Measurements from ENCODE around the gene ITGA6. TPM values are rescaled to one million over a fixed set of nuclear protein-coding genes. Genes with fewer than 3 reads are reported as not detected.

Gene ITGA6
- total and polyA plus RNA-seq, 2 donors from 2014 or later, result 32.8 to 89.1 TPM

DNA sequence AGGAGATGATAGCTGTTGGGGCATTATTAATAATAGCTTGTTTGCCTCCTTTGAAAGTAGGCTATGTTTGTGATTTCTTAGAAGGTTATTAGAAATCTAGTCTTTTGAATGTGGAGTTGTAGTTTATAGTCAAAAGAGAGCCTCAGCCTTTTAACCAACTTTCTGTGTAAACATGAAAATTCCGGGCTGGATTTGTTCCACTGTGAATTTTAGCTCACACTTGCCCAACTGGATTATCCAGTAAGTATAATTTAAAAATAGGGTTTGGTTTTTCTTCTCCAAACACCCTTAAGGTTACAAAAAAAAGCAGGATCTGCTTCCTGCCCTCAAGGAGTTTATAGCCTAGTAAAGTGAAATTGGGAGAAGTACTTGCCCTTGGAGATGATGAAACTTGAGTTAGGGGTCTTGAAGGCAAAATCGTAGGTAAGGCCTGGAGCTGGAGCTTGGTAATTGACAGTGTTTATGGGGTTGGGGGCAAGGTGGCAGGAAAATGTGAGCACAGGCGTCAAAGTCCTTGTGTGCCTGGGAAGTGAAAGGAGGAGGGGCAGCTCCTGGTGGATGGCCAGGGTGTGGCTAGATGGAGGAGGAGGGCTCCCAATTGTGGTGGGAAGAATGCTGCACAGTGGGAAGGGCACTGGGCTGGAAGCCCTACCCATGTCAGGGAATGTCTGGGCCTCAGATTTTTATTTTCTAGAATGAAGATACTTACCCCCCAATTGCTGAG, 21.3 kb downstream of the ITGA6 start:
- intact Hi-C loops (cut with DNase I), result no loop called here
- no peaks in the 10 kb centered on the region for H3K27me3 ChIP-seq (ENCODE audit: control insufficient read depth, insufficient read depth, low read length)
- TF ChIP-seq, protein P1, sequence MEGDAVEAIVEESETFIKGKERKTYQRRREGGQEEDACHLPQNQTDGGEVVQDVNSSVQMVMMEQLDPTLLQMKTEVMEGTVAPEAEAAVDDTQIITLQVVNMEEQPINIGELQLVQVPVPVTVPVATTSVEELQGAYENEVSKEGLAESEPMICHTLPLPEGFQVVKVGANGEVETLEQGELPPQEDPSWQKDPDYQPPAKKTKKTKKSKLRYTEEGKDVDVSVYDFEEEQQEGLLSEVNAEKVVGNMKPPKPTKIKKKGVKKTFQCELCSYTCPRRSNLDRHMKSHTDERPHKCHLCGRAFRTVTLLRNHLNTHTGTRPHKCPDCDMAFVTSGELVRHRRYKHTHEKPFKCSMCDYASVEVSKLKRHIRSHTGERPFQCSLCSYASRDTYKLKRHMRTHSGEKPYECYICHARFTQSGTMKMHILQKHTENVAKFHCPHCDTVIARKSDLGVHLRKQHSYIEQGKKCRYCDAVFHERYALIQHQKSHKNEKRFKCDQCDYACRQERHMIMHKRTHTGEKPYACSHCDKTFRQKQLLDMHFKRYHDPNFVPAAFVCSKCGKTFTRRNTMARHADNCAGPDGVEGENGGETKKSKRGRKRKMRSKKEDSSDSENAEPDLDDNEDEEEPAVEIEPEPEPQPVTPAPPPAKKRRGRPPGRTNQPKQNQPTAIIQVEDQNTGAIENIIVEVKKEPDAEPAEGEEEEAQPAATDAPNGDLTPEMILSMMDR (IDR thresholded peaks at IDR 0.05; ENCODE audit: borderline replicate concordance, extremely low read depth, insufficient read depth), result no peak
- H3K27ac ChIP-seq (ENCODE audit: low read depth in 2 of 2, low read length in 2 of 2), result peak overlapping the region in 1 of 2 donors; percentile 47
- peaks cover 0 to 26% (median 12%) of the 10 kb centered on the region in 3 donors for H3K4me1 ChIP-seq (ENCODE audit: control insufficient read depth in 2 of 3, insufficient read depth in 2 of 3, low read depth in 1 of 3, low read length in 3 of 3)
- DNase-seq (peak in 1 of 5 donors; percentile 13), FAIRE-seq (no peak)
- no peaks in the 10 kb centered on the region for H3K9me3 ChIP-seq (ENCODE audit: control insufficient read depth in 2 of 3, insufficient read depth in 1 of 3, low read length in 3 of 3)
- H3K4me3 ChIP-seq (ENCODE audit: low read length in 3 of 3), result no peak overlapping the region
- H3K36me3 ChIP-seq (ENCODE audit: control insufficient read depth in 2 of 3, insufficient read depth in 3 of 3, low read length in 3 of 3), result no peaks in the 10 kb centered on the region
- no peak overlapping the region for H3K9ac ChIP-seq (ENCODE audit: low read length in 3 of 3)

DNA sequence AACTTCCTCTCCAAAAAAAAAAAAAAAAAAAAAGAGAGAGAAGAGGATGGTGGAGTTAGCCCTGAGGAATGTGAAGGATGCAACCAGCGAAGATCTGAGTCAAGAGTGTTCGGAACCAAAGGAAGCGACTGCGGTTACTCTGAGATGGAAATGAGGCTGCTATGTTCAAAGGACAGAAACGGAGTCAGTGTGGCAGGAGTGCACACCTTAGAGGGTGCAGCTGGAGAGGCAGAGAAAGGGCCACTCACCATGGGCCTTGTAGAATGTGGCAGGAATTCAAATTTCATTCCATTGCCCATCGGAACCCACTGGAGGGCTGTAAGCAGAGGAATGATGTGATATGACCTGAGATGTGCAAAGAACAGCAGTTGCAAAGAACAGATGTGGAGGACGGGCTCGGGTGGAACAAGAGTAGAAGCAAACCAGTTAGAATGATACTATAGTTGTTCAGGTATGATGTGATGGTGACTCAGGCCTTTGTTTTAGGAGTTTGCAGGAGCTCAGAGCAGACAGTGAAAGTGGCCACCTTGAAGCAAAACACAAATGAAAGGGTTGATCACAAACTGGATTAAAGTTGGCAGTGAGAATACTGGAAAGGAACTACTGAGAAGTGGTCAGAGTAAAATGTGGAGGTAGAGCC, 22.6 kb downstream of the ITGA6 start:
- Histone ChIP-seq H3K4me1 (ENCODE audit: control insufficient read depth in 2 of 3, insufficient read depth in 2 of 3, low read depth in 1 of 3, low read length in 3 of 3) (peaks cover 0 to 34% (median 19%) of the 10 kb centered on the region in 3 donors), H3K9ac (ENCODE audit: low read length in 3 of 3) (no peak overlapping the region), H3K27me3 (ENCODE audit: control insufficient read depth, insufficient read depth, low read length) (no peaks in the 10 kb centered on the region), H3K27ac (ENCODE audit: low read depth in 2 of 2, low read length in 2 of 2) (no peak overlapping the region), H3K36me3 (ENCODE audit: control insufficient read depth in 2 of 3, insufficient read depth in 3 of 3, low read length in 3 of 3) (no peaks in the 10 kb centered on the region), H3K4me3 (ENCODE audit: low read length in 3 of 3) (no peak overlapping the region), H3K9me3 (ENCODE audit: control insufficient read depth in 2 of 3, insufficient read depth in 1 of 3, low read length in 3 of 3) (no peaks in the 10 kb centered on the region)
- FAIRE-seq (no peak), DNase-seq (no peak)
- TF ChIP-seq, protein P1 (IDR thresholded peaks at IDR 0.05; ENCODE audit: borderline replicate concordance, extremely low read depth, insufficient read depth), result no peak
- intact Hi-C loops (cut with DNase I), result no loop called here

DNA sequence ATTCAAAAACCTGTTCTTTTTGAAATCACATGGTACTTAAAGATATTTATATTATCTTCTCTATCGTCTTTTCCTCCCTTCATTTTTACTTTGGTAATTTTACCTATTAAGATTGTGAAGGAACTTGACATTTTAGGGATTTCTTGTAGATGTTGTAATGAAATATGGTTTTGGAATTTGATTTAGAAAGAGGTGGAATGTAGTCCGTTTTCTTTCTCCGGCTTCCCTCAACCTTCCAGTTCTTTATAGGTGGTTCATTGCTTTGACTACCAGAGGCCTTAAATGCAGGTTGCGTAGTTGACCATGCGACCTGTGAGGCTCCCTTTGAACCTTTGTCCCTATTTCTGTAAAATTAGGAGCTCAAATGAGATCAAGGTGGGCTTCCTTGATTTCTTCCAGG, 24.5 kb downstream of the ITGA6 start:
- Histone ChIP-seq H3K27ac (ENCODE audit: low read depth in 2 of 2, low read length in 2 of 2) (peak overlapping the region in 1 of 2 donors; percentile 44), H3K27me3 (ENCODE audit: control insufficient read depth, insufficient read depth, low read length) (no peaks in the 10 kb centered on the region), H3K9ac (ENCODE audit: low read length in 3 of 3) (peak overlapping the region in 1 of 3 donors; percentile 16), H3K4me1 (ENCODE audit: control insufficient read depth in 2 of 3, insufficient read depth in 2 of 3, low read depth in 1 of 3, low read length in 3 of 3) (peaks cover 0 to 42% (median 36%) of the 10 kb centered on the region in 3 donors), H3K4me3 (ENCODE audit: low read length in 3 of 3) (no peak overlapping the region), H3K9me3 (ENCODE audit: control insufficient read depth in 2 of 3, insufficient read depth in 1 of 3, low read length in 3 of 3) (no peaks in the 10 kb centered on the region), H3K36me3 (ENCODE audit: control insufficient read depth in 2 of 3, insufficient read depth in 3 of 3, low read length in 3 of 3) (no peaks in the 10 kb centered on the region)
- intact Hi-C loops (cut with DNase I), result no loop called here
- FAIRE-seq, result no peak
- no peak for DNase-seq
- TF ChIP-seq, protein P1 (IDR thresholded peaks at IDR 0.05; ENCODE audit: borderline replicate concordance, extremely low read depth, insufficient read depth), result no peak

Data from kidney (tissue), 14 donors.